CD4-positive, CD25-positive, alpha-beta regulatory T cell (primary cell): ENCODE results near the gene CBX3. TPM values are rescaled to one million over a fixed set of nuclear protein-coding genes. Genes with fewer than 3 reads are reported as not detected.
A peak's percentile ranks its signal among the peaks of the same experiment; 100 is the strongest.

ENCODE experiments used
- ATAC-seq, 2 donors: fragments of 150-1000 bp; cut with Tn5 transposase; one replicate each; pipeline ENCODE4 v1.10.0; 2021; ENCODE audit warnings: low read depth in 2 of 2, moderate number of reproducible peaks in 2 of 2, moderate library complexity in 1 of 2
- DNase-seq, 3 donors: peaks; one replicate each; pipeline versions ENCODE4 v3.0.0 to v3.0.0-alpha.2; 2012 to 2022; ENCODE audit warnings: mixed read lengths in 1 of 3
- H3K27ac ChIP-seq: one replicate; pipeline ENCODE4 v1.7.0; 2013; ENCODE audit warnings: mild to moderate bottlenecking, low read length; ENCODE audit not compliant: insufficient read depth, poor library complexity, severe bottlenecking
- H3K27me3 ChIP-seq: one replicate; pipeline ENCODE4 v1.7.0; 2013; ENCODE audit warnings: low read length; ENCODE audit not compliant: control insufficient read depth, insufficient read depth
- H3K36me3 ChIP-seq: one replicate; pipeline ENCODE4 v1.7.0; 2013; ENCODE audit warnings: mild to moderate bottlenecking, low read length, moderate library complexity; ENCODE audit not compliant: control insufficient read depth, insufficient read depth
- H3K4me1 ChIP-seq: 2 replicates; pipeline ENCODE4 v1.7.0; 2013; ENCODE audit warnings: mild to moderate bottlenecking, low read length; ENCODE audit not compliant: insufficient read depth, control insufficient read depth, poor library complexity, severe bottlenecking
- H3K4me3 ChIP-seq: one replicate; pipeline ENCODE4 v1.7.0; 2013; ENCODE audit warnings: low read depth, mild to moderate bottlenecking, low read length, moderate library complexity
- H3K9me3 ChIP-seq, 2 experiments: 1 replicate in 1 of 2; 2 replicates in 1 of 2; pipeline ENCODE4 v1.7.0; 2013; ENCODE audit warnings: low read length in 2 of 2, mild to moderate bottlenecking in 1 of 2, moderate library complexity in 1 of 2; ENCODE audit not compliant: control insufficient read depth in 2 of 2
- H3K27ac Mint-ChIP-seq, 3 donors: one replicate each; pipeline ENCODE4 v1.8.0; 2020 to 2022; ENCODE audit warnings: mild to moderate bottlenecking in 3 of 3, mixed read lengths in 3 of 3, moderate library complexity in 2 of 3
- H3K27me3 Mint-ChIP-seq: one replicate; pipeline ENCODE4 v1.8.0; 2022; ENCODE audit warnings: mild to moderate bottlenecking, mixed read lengths
- H3K36me3 Mint-ChIP-seq: one replicate; pipeline ENCODE4 v1.8.0; 2020; ENCODE audit warnings: mixed read lengths
- H3K4me1 Mint-ChIP-seq, 4 donors: one replicate each; pipeline ENCODE4 v1.8.0; 2020 to 2022; ENCODE audit warnings: mixed read lengths in 4 of 4, mild to moderate bottlenecking in 1 of 4
- H3K4me3 Mint-ChIP-seq, 4 donors: one replicate each; pipeline ENCODE4 v1.8.0; 2020 to 2022; ENCODE audit warnings: mild to moderate bottlenecking in 4 of 4, mixed read lengths in 4 of 4, moderate library complexity in 3 of 4
- H3K9me3 Mint-ChIP-seq, 7 donors: one replicate each; pipeline ENCODE4 v1.8.0; 2020 to 2022; ENCODE audit warnings: mixed read lengths in 7 of 7, mild to moderate bottlenecking in 3 of 7, moderate library complexity in 2 of 7
- polyA plus RNA-seq, 4 donors: library from polyadenylated mRNA; unstranded; fragments of 300-500 nt; fragmentation: Illumina TruSeq; gene quantifications; one replicate each; pipeline ENCODE4 v1.2.3, GENCODE V29; 2021
- total RNA-seq: library from RNA; stranded (reverse); gene quantifications from one replicate; pipeline ENCODE4 v1.2.3, GENCODE V29; 2022

The CBX3 gene
- total and polyA plus RNA-seq, 5 donors from 2014 or later = 89.1 to 135 (median 124) TPM

DNA sequence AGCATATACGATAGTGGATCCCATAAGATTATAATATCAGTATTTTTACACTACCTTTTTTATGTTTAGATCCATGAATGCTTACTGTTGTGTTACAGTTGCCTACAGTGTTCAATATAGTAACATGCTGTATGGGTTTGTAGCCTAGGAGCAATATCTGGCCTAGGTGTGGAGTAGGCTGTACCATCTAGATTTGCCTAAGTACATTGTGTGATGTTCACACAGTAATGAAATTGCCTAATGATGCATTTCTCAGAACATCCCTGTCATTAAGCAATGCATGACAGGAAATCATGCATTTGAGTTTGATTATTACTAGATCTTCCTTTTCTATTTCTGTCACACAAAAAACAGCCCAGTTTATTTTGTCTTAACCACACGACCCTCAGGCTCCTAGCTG is 14.5 kb downstream of the CBX3 start:
- peaks cover 18% of the 10 kb centered on the region for H3K36me3 Mint-ChIP-seq
- no peak overlapping the region for H3K27ac ChIP-seq
- ATAC-seq = no peak
- H3K36me3 ChIP-seq = peaks cover 22% of the 10 kb centered on the region
- H3K27ac Mint-ChIP-seq = no peak overlapping the region
- no peaks in the 10 kb centered on the region for H3K27me3 Mint-ChIP-seq
- H3K27me3 ChIP-seq = no peaks in the 10 kb centered on the region
- no peak overlapping the region for H3K4me3 Mint-ChIP-seq
- no peak for DNase-seq
- no peaks in the 10 kb centered on the region for H3K9me3 ChIP-seq
- no peaks in the 10 kb centered on the region for H3K9me3 Mint-ChIP-seq
- peaks cover 0 to 12% (median 6%) of the 10 kb centered on the region in 4 donors for H3K4me1 Mint-ChIP-seq
- no peak overlapping the region for H3K4me3 ChIP-seq
- no peaks in the 10 kb centered on the region for H3K4me1 ChIP-seq

DNA sequence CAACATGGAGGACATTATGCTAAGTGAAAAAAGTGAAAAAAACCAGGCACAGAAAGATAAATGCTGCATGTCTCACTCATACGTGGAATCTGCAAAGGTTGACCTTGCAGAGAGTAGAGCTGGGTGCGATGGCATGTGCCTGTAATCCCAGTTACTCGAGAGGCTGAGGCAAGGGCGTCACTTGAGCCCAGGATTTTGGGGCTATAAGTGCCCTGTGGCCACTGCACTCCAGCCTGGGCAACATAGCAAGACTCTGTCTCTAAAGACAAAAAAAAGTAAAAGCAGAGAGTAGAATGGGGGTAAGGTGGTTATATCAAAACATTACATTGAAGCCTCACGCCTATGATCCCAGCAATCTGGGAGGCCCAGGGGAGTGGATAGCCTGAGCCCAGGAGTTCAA is 22.8 kb downstream of the CBX3 start:
- ATAC-seq = no peak
- Histone ChIP-seq H3K27ac (no peak overlapping the region), H3K4me3 (no peak overlapping the region), H3K4me1 (no peaks in the 10 kb centered on the region), H3K36me3 (no peaks in the 10 kb centered on the region), H3K27me3 (peaks cover 5% of the 10 kb centered on the region), H3K9me3 (no peaks in the 10 kb centered on the region)
- Mint-ChIP-seq H3K4me1 (no peaks in the 10 kb centered on the region), H3K4me3 (no peak overlapping the region), H3K9me3 (no peaks in the 10 kb centered on the region), H3K36me3 (no peaks in the 10 kb centered on the region), H3K27me3 (peaks cover 6% of the 10 kb centered on the region), H3K27ac (no peak overlapping the region)
- no peak for DNase-seq

DNA sequence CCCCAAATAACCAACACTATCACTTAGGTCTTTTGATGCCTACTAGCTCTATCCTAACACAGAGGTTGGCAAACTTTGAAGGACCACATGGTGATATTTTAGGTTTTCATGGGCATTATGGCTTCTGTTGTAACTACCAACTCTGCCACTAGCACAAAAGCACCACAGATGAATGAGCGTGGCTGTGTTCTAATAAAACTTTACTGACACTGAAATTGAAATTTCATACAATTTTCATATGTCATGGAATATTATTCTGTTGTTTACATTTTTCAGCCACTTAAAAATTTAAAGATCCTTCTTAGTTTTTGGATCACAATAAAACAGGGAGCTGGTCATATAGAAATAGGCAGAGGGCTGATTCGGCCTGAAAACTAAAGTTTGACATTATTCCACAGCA is 26.4 kb downstream of the CBX3 start:
- H3K9me3 ChIP-seq = no peaks in the 10 kb centered on the region
- no peaks in the 10 kb centered on the region for H3K36me3 ChIP-seq
- H3K36me3 Mint-ChIP-seq = no peaks in the 10 kb centered on the region
- H3K27me3 ChIP-seq = peaks cover 5% of the 10 kb centered on the region
- H3K4me3 ChIP-seq = no peak overlapping the region
- ATAC-seq (no peak), DNase-seq (no peak)
- H3K4me3 Mint-ChIP-seq = no peak overlapping the region
- H3K4me1 Mint-ChIP-seq = no peaks in the 10 kb centered on the region
- H3K9me3 Mint-ChIP-seq = no peaks in the 10 kb centered on the region
- no peaks in the 10 kb centered on the region for H3K4me1 ChIP-seq
- peaks cover 25% of the 10 kb centered on the region for H3K27me3 Mint-ChIP-seq
- H3K27ac Mint-ChIP-seq = no peak overlapping the region
- no peak overlapping the region for H3K27ac ChIP-seq

DNA sequence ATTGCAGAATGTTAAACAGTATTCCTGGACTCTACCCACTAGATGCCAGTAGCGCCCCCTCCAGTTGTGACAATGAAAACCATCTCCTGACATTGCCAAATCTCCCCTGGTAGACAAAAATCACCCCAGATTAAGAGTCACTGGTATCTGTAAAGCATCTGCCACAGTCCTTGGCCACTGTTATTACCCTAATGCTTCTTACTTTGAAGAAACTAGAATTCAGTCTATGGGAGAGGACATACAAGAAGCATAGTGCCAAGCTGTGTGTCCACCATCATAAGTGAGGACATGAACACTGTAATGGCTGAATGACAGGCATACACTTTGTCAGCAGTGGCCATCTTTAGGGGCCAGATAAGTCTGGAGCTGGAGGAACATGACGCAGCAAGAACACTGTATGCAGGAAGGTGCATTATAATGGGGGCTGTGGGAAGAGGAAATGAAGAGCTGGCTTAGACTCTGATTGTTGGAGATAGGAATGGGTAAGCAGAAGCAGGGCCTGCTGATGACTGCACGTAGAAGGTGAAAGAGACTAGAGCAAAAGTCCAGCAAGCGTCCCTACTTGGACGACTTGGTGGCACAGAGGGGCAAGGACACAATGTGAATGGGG is 32.5 kb downstream of the CBX3 start:
- no peaks in the 10 kb centered on the region for H3K4me1 Mint-ChIP-seq
- H3K4me3 Mint-ChIP-seq = no peak overlapping the region
- no peak overlapping the region for H3K27ac ChIP-seq

DNA sequence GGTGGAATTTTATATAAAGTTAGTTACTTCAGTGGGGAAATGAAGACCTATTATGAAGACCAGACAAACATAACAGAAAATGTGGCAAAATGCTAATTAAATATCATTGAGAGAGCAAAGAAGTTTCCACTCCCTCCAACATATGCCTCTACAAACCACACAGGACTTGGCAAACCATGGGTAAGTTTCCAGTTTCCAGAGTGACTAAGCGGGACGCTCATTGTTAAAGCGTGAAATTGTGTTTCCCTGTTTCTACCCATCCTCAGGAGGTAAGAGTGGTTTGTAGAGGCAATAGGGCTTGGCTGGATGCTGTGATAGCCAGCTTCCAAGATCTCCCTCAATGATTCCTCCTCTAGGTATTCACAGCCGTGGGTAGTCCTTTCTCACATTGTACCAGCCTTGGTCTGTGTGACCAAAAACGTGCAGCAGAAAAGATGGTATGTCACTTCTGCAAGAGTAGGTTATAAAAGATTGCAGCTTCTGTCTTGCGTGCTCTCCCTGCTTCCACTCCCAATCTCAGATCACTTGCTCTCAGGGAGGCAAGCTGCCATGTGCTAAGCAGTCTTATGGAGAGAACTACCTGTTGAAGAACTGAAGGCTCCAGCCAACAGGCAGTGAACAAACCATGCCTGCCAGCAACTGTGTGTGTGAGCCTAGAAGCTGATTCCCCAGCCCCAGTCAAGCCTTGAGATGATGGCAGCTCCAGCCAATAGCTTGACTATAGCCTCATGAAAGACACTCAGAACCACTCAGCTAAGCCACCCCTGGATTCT is 35.7 kb downstream of the CBX3 start:
- Mint-ChIP-seq H3K4me1 (no peaks in the 10 kb centered on the region), H3K27ac (no peak overlapping the region), H3K4me3 (no peak overlapping the region), H3K27me3 (peaks cover 41% of the 10 kb centered on the region), H3K36me3 (no peaks in the 10 kb centered on the region), H3K9me3 (peaks cover 0 to 3% (median 0%) of the 10 kb centered on the region in 7 donors)
- H3K4me1 ChIP-seq = no peaks in the 10 kb centered on the region
- no peak for DNase-seq
- peaks cover 3% of the 10 kb centered on the region for H3K27me3 ChIP-seq
- H3K4me3 ChIP-seq = no peak overlapping the region
- no peak overlapping the region for H3K27ac ChIP-seq
- no peaks in the 10 kb centered on the region for H3K36me3 ChIP-seq
- no peaks in the 10 kb centered on the region for H3K9me3 ChIP-seq
- no peak for ATAC-seq

More for the DNA sequence above, 32.5 kb downstream of the CBX3 start:
- H3K9me3 Mint-ChIP-seq = peaks cover 0 to 3% (median 0%) of the 10 kb centered on the region in 7 donors
- H3K27me3 Mint-ChIP-seq = peaks cover 34% of the 10 kb centered on the region
- H3K9me3 ChIP-seq = no peaks in the 10 kb centered on the region
- DNase-seq = no peak
- H3K27me3 ChIP-seq = peaks cover 3% of the 10 kb centered on the region
- no peaks in the 10 kb centered on the region for H3K36me3 Mint-ChIP-seq
- H3K36me3 ChIP-seq = no peaks in the 10 kb centered on the region
- H3K4me3 ChIP-seq = no peak overlapping the region
- ATAC-seq = no peak
- H3K4me1 ChIP-seq = no peaks in the 10 kb centered on the region
- no peak overlapping the region for H3K27ac Mint-ChIP-seq

DNA sequence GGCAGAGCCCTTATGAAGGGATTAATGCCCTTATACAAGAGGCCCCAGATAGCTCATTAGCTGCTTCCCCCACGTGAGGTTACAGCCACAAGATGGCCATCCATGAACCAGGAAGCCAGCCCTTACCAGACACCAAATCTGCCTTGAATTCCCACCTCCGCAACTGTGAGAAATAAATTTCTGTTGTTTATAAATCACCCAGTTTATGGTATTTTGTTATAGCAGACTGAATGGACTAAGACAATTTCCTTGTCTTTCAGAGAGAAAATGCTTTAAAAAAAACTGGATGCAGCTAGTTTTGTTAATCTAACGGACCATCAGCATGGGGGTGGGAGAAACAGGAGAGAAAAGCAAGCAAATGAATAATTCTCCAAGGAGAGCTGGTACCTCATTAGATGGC is 36.5 kb downstream of the CBX3 start:
- Mint-ChIP-seq H3K27me3 (peaks cover 41% of the 10 kb centered on the region), H3K4me3 (no peak overlapping the region), H3K4me1 (no peaks in the 10 kb centered on the region), H3K9me3 (peaks cover 0 to 3% (median 0%) of the 10 kb centered on the region in 7 donors), H3K36me3 (no peaks in the 10 kb centered on the region), H3K27ac (no peak overlapping the region)
- Histone ChIP-seq H3K36me3 (no peaks in the 10 kb centered on the region), H3K27me3 (peaks cover 4% of the 10 kb centered on the region), H3K9me3 (no peaks in the 10 kb centered on the region), H3K4me3 (no peak overlapping the region), H3K4me1 (no peaks in the 10 kb centered on the region), H3K27ac (no peak overlapping the region)
- DNase-seq (no peak), ATAC-seq (no peak)

DNA sequence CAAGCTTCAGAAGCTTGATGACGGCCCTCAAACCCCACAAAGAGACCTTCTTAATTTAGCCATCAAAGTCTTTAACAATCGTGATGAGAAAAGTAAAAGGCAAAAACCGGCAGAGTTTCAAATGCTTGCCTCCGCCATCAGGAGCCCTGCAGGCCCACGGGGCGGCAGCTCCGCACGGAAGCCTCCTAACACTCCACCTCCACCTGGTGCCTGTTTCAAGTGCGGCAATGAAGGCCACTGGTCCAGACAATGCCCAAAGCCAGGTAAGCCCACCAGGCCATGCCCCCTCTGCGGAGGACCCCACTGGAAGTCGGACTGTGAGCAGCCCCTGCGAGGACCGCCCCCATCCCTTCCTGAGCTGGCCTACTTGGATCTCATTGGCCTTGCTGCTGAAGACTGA is 43.6 kb downstream of the CBX3 start:
- no peaks in the 10 kb centered on the region for H3K9me3 ChIP-seq
- peaks cover 19% of the 10 kb centered on the region for H3K27me3 Mint-ChIP-seq

DNA sequence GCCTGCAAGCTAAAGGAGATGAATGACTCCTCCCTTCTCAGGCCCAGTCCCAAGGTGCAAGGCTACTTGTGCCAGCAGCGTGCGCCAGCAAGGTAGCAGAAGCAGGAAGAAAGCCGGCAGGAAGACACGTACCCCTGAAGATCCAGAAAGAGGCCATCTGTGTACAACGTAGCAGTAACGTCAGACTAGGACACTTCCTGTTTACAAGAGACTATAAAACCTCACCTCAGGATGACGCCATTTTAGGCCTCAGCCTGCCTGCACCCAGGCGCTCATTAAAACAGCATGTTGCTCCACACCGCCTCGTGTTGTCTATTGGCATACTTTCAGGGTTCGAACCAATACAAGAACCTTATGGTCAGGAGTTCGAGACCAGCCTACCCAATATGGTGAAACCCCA is 48.7 kb downstream of the CBX3 start:
- Mint-ChIP-seq H3K27ac (peak overlapping the region in 1 of 3 donors; percentile 8), H3K36me3 (no peaks in the 10 kb centered on the region), H3K4me3 (no peak overlapping the region), H3K9me3 (peaks cover 0 to under 1% (median 0%) of the 10 kb centered on the region in 7 donors), H3K4me1 (no peaks in the 10 kb centered on the region), H3K27me3 (peaks cover 6% of the 10 kb centered on the region)
- DNase-seq = peak in 1 of 3 donors; percentile 8
- no peak for ATAC-seq
- Histone ChIP-seq H3K27ac (no peak overlapping the region), H3K4me1 (no peaks in the 10 kb centered on the region), H3K27me3 (no peaks in the 10 kb centered on the region), H3K9me3 (no peaks in the 10 kb centered on the region), H3K4me3 (no peak overlapping the region), H3K36me3 (no peaks in the 10 kb centered on the region)

More for the DNA sequence above, 43.6 kb downstream of the CBX3 start:
- Mint-ChIP-seq H3K9me3 (no peaks in the 10 kb centered on the region), H3K36me3 (no peaks in the 10 kb centered on the region), H3K4me3 (no peak overlapping the region), H3K27ac (no peak overlapping the region), H3K4me1 (no peaks in the 10 kb centered on the region)
- no peak for DNase-seq
- no peak overlapping the region for H3K27ac ChIP-seq
- no peaks in the 10 kb centered on the region for H3K4me1 ChIP-seq
- H3K36me3 ChIP-seq = no peaks in the 10 kb centered on the region
- H3K27me3 ChIP-seq = peaks cover 2% of the 10 kb centered on the region
- no peak for ATAC-seq
- H3K4me3 ChIP-seq = no peak overlapping the region
